ENCODE measurements around the gene CCDC43. TPM values are rescaled to one million over a fixed set of nuclear protein-coding genes. Genes with fewer than 3 reads are reported as not detected.

The CCDC43 gene
- total RNA-seq, 1 experiment from 2014 or later, result 34.3 TPM

DNA sequence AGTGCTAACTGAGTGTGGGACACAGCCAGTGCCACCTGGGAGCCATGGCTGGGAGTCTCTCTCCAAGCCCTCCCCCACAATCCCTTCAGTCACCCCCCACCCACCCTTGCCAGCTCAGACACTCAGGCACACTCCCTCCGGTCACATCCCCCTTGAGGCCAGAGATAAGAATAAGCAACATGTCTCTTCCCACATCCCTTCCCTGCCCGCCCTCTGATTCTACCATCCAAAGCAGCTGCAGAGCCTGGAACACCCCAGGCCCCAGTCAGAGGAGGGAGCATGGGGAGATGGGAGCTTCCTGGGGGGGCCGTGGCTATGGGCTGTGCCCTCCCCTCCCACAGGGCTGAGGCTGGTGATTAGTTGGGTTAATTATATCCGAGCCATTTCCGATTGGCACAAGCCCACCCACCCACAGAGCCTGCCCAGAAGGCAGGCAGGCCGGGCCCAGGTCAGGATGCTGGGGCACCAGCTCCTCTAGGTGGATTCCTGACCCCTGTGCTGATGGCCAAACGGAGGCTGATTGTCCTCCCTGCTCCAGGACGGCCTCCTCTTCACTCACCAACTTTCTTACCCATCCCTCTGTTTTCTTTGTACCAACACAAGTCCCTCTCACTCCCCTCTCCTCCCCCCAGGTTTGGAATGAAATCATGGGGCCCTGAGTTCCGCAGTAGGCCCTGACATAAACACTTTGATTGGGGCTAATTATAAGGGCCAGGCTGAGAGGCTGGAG lies 61.9 kb downstream of the CCDC43 start:
- H3K23ac ChIP-seq (ENCODE audit: insufficient read length, low read depth, low read length), result no peak overlapping the region
- H3K27ac Mint-ChIP-seq, result peak overlapping the region in 1 of 3 experiments; percentile 11; a peak in 2 of 7 replicates
- H3K4me1 ChIP-seq (ENCODE audit: insufficient read depth, low read length), result no peaks in the 10 kb centered on the region
- WGBS (ENCODE audit: extremely low coverage, insufficient read length, low lambda C conversion rate), result no CpG with 5 or more reads among the region's 9 CpGs
- H2BK120ac ChIP-seq (ENCODE audit: low read depth, low read length, poor library complexity, severe bottlenecking), result no peak overlapping the region
- no peak overlapping the region for H4K8ac ChIP-seq (replicated peaks; ENCODE audit: insufficient read length, low read depth, low read length)
- H2BK15ac ChIP-seq (ENCODE audit: low read depth, low read length), result no peak overlapping the region
- H2BK5ac ChIP-seq (ENCODE audit: insufficient read length, low read length), result no peak overlapping the region
- no peak overlapping the region for H2BK20ac ChIP-seq (ENCODE audit: low read depth, low read length, poor library complexity, severe bottlenecking)
- H4K20me1 ChIP-seq (ENCODE audit: control insufficient read depth, insufficient read depth, insufficient read length), result no peaks in the 10 kb centered on the region
- no peak overlapping the region for H3K27ac ChIP-seq (ENCODE audit: insufficient read length, low read depth, low read length)
- no peak overlapping the region for H4K91ac ChIP-seq (ENCODE audit: insufficient read length, low read depth, low read length)
- H3K23me2 ChIP-seq (ENCODE audit: insufficient read length, low read depth, low read length, poor library complexity, severe bottlenecking), result no peaks in the 10 kb centered on the region
- no peak overlapping the region for H3K4me2 ChIP-seq (ENCODE audit: insufficient read depth, insufficient read length, low read length)
- H2BK12ac ChIP-seq (ENCODE audit: insufficient read length, low read depth, low read length), result no peak overlapping the region
- H3K36me3 Mint-ChIP-seq (ENCODE audit: insufficient read depth in 1 of 3, low read depth in 3 of 3), result no peaks in the 10 kb centered on the region
- H3K4me3 Mint-ChIP-seq, result peak overlapping the region in 1 of 2 experiments; percentile 34; a peak in 1 of 5 replicates
- H3T11ph ChIP-seq (ENCODE audit: low read length), result no peak overlapping the region
- H3K27me3 ChIP-seq (ENCODE audit: insufficient read depth, low read length), result no peaks in the 10 kb centered on the region
- H4K5ac ChIP-seq (ENCODE audit: insufficient read length, low read depth, low read length), result no peak overlapping the region
- H2AK5ac ChIP-seq (ENCODE audit: insufficient read length, low read length), result no peak overlapping the region
- H3K79me2 ChIP-seq (ENCODE audit: insufficient read depth, low read length), result no peaks in the 10 kb centered on the region
- H3K18ac ChIP-seq (ENCODE audit: insufficient read length, low read depth, low read length), result no peak overlapping the region
- TF ChIP-seq, protein P1, sequence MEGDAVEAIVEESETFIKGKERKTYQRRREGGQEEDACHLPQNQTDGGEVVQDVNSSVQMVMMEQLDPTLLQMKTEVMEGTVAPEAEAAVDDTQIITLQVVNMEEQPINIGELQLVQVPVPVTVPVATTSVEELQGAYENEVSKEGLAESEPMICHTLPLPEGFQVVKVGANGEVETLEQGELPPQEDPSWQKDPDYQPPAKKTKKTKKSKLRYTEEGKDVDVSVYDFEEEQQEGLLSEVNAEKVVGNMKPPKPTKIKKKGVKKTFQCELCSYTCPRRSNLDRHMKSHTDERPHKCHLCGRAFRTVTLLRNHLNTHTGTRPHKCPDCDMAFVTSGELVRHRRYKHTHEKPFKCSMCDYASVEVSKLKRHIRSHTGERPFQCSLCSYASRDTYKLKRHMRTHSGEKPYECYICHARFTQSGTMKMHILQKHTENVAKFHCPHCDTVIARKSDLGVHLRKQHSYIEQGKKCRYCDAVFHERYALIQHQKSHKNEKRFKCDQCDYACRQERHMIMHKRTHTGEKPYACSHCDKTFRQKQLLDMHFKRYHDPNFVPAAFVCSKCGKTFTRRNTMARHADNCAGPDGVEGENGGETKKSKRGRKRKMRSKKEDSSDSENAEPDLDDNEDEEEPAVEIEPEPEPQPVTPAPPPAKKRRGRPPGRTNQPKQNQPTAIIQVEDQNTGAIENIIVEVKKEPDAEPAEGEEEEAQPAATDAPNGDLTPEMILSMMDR (conservative IDR thresholded peaks at IDR 0.05), result no peak
- no peak for DNase-seq
- peaks cover 0 to 5% of the 10 kb centered on the region in 2 experiments; a peak in 3 of 5 replicates for H3K9me3 Mint-ChIP-seq
- no peak overlapping the region for H2AFZ ChIP-seq (ENCODE audit: low read length)
- H3K79me1 ChIP-seq (ENCODE audit: insufficient read depth, low read depth, low read length, poor library complexity, severe bottlenecking), result no peaks in the 10 kb centered on the region
- no peaks in the 10 kb centered on the region for H3K9me3 ChIP-seq (ENCODE audit: control insufficient read depth, low read depth, low read length)
- H3K4me1 Mint-ChIP-seq, result peaks cover 12 to 22% of the 10 kb centered on the region in 2 experiments
- no peak overlapping the region for H3K14ac ChIP-seq (ENCODE audit: insufficient read depth, low read length)
- no peak overlapping the region for H3K4ac ChIP-seq (ENCODE audit: low read depth, low read length)
- no peak overlapping the region for H3K56ac ChIP-seq (ENCODE audit: insufficient read length, low read depth, low read length)
- no peak overlapping the region for H3K9ac ChIP-seq (ENCODE audit: extremely low read depth, insufficient read length, low read length)
- peaks cover 2% of the 10 kb centered on the region; the same call in 1 of the 2 replicates for H3K27me3 Mint-ChIP-seq (ENCODE audit: low read depth)

Other genes with a start within 250 kb of the CCDC43 start
- 49.1 and 51.5 TPM in 2 replicates for gene GPATCH8, start 186.4 kb downstream of the CCDC43 start, total RNA-seq (2021)
- gene FZD2, start 132.3 kb downstream of the CCDC43 start, total RNA-seq (2021), result 17.4 and 18.2 TPM in 2 replicates
- gene MEIOC, start 33.3 kb downstream of the CCDC43 start, total RNA-seq (2021), result 2.7 and 3.0 TPM in 2 replicates
- gene DBF4B, start 18.9 kb upstream of the CCDC43 start, total RNA-seq (2021), result 24.7 and 26.1 TPM in 2 replicates
- gene ADAM11, start 69.2 kb upstream of the CCDC43 start, total RNA-seq (2021), result 2.7 and 4.6 TPM in 2 replicates
- 114 and 119 TPM in 2 replicates for gene GJC1, start 140.5 kb upstream of the CCDC43 start, total RNA-seq (2021)
- gene HIGD1B, start 158.1 kb upstream of the CCDC43 start, total RNA-seq (2021), result not detected in 2 replicates
- gene EFTUD2, start 209.7 kb upstream of the CCDC43 start, total RNA-seq (2021), result 150 and 161 TPM in 2 replicates
- 1.1 and 1.2 TPM in 2 replicates for gene GFAP, start 225.7 kb upstream of the CCDC43 start, total RNA-seq (2021)

All from H9 (cell line).